Measurements from ENCODE around the gene DZANK1.
"Not testable (repeated sequence)": the region's sequence is repeated elsewhere in the genome, so short reads cannot be mapped to it uniquely, and the experiment has no call there.

Gene DZANK1

GRCh38 chr20:18380908-18381529 is 85.8 kb downstream of the DZANK1 start:
- no peak for TF ChIP-seq CTCF (IDR thresholded peaks at IDR 0.05; ENCODE audit: extremely low read depth, missing control alignments)
- no peak for DNase-seq (ENCODE audit: low spot score)

GRCh38 chr20:18377896-18378481 is 88.8 kb downstream of the DZANK1 start:
- DNase-seq (ENCODE audit: low spot score): no peak

GRCh38 chr20:18375551-18375950 is 91.3 kb downstream of the DZANK1 start:
- DNase-seq (ENCODE audit: low spot score): not testable (repeated sequence)

More at GRCh38 chr20:18377896-18378481, 88.8 kb downstream of the DZANK1 start:
- TF ChIP-seq CTCF (IDR thresholded peaks at IDR 0.05; ENCODE audit: extremely low read depth, missing control alignments): no peak

GRCh38 chr20:18372296-18372695 is 94.5 kb downstream of the DZANK1 start:
- no peak for TF ChIP-seq CTCF (IDR thresholded peaks at IDR 0.05; ENCODE audit: extremely low read depth, missing control alignments)
- no peak for DNase-seq (ENCODE audit: low spot score)

GRCh38 chr20:18364768-18365167 is 102.1 kb downstream of the DZANK1 start:
- no peak for DNase-seq (ENCODE audit: low spot score)
- no peak for TF ChIP-seq CTCF (IDR thresholded peaks at IDR 0.05; ENCODE audit: extremely low read depth, missing control alignments)

GRCh38 chr20:18363708-18364107 is 103.1 kb downstream of the DZANK1 start:
- TF ChIP-seq CTCF (IDR thresholded peaks at IDR 0.05; ENCODE audit: extremely low read depth, missing control alignments): no peak
- DNase-seq (ENCODE audit: low spot score): no peak

GRCh38 chr20:18362916-18363315 is 103.9 kb downstream of the DZANK1 start:
- TF ChIP-seq CTCF (IDR thresholded peaks at IDR 0.05; ENCODE audit: extremely low read depth, missing control alignments): no peak
- DNase-seq (ENCODE audit: low spot score): no peak

GRCh38 chr20:18361678-18362077 is 105.2 kb downstream of the DZANK1 start:
- no peak for TF ChIP-seq CTCF (IDR thresholded peaks at IDR 0.05; ENCODE audit: extremely low read depth, missing control alignments)
- DNase-seq (ENCODE audit: low spot score): no peak
